GM21529 (cell line): ENCODE measurements around the gene ZNF646.

Experiments used
- ATAC-seq: cut with Tn5 transposase; IDR thresholded peaks from one replicate; pipeline ENCODE4 v1.9.1; 2021; ENCODE audit not compliant: unreplicated experiment

ZNF646 gene

GRCh38 chr16:31063495-31063842, 10.8 kb upstream of the ZNF646 start:
- ATAC-seq = no peak

- no peak for ATAC-seq
Observed at GRCh38 chr16:31063843-31064611, 10.2 kb upstream of the ZNF646 start.

DNA sequence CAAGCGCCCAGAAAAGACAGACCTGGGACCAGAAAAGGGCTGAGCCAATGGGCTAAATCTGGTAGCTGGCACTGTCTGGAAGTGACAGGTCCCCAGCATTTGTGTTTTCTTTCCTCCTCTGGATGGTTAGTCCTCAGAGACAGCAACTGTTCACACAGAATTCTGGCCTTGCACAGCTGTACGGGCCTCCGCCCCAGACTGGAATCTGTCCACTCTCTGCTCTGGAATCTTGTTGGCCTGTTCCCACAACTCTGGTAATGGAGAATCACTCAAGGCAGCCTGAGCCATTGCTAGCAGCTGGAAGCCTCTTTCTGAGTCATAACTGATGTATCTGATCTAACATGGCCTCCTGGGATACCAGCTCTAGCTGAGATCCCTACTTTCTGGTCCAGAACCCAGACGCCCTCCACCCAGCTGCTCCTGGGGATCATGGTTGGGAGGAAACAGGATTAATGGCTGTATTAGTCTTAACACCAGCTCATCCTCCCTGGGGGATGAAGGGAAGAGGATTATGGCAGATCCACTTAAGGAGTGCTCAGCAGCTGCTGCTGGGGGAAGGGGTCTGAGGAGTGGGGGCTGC, 9.2 kb upstream of the ZNF646 start:
- ATAC-seq = no peak

DNA sequence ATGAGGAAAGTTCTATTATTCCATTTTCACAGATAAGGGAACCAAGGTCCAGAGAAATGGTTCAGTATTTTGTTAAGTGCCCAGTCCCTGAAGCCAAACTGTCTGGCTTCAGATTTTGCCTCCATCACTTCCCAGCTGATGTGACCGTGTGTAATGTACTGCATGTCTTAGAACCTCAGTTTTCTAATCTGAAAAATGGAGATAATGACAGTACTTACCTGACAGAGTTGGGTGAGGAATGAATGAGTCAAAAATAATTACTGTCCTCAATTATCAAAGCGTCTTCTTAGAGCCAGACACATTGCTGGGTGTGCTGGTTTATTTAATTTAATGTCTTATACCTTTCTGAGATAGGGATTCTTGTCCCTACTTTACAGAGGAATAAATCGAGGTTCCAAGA, 6.9 kb upstream of the ZNF646 start:
- ATAC-seq = no peak

- no peak for ATAC-seq
Observed at GRCh38 chr16:31071861-31072260, 2.4 kb upstream of the ZNF646 start.

DNA sequence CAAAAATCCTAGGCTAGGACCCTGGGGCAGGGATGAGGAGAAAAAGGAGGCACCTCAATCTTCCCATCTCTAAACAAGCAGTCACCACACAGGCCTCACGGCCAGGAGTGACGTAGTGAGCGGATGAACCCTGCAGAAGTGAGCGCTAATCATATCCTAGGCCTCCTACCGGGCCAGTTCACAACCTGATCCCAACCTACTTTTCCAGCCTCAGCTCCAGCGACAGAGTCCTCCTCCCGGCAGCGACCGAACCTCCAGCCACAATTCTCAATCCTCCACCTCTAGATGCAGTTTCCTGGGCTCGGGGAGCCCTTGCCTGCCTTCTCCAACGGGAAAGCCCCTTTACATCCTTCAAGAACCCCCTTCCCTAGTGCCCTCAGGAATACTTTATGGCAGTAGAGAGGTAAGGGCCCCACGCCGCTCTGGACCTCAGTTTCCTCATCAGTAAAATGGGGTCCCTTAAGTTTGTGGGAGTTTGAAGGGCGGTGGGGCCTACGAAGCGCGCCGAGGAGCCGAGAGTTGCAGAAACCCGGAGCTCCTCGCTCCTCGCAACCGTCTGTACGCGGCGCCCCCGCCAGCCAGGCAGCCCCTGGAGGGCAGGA, 1.6 kb upstream of the ZNF646 start:
- ATAC-seq = no peak

GRCh38 chr16:31073142-31073969, 866 bp upstream of the ZNF646 start:
- ATAC-seq = peak; percentile 48

GRCh38 chr16:31074814-31075183, 577 bp downstream of the ZNF646 start:
- no peak for ATAC-seq

GRCh38 chr16:31076319-31076718, 2.1 kb downstream of the ZNF646 start:
- no peak for ATAC-seq

DNA sequence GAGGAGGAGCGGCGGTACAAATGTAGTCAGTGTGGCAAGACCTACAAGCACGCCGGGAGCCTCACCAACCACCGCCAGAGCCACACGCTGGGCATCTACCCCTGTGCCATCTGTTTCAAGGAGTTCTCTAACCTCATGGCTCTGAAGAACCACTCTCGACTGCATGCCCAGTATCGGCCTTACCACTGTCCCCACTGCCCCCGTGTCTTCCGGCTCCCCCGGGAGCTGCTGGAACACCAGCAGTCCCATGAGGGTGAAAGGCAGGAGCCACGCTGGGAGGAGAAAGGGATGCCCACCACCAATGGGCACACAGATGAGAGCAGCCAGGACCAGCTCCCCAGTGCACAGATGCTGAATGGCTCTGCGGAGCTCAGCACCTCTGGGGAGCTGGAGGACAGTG, 2.8 kb downstream of the ZNF646 start:
- ATAC-seq = no peak

GRCh38 chr16:31077592-31078396, 3.6 kb downstream of the ZNF646 start:
- no peak for ATAC-seq

DNA sequence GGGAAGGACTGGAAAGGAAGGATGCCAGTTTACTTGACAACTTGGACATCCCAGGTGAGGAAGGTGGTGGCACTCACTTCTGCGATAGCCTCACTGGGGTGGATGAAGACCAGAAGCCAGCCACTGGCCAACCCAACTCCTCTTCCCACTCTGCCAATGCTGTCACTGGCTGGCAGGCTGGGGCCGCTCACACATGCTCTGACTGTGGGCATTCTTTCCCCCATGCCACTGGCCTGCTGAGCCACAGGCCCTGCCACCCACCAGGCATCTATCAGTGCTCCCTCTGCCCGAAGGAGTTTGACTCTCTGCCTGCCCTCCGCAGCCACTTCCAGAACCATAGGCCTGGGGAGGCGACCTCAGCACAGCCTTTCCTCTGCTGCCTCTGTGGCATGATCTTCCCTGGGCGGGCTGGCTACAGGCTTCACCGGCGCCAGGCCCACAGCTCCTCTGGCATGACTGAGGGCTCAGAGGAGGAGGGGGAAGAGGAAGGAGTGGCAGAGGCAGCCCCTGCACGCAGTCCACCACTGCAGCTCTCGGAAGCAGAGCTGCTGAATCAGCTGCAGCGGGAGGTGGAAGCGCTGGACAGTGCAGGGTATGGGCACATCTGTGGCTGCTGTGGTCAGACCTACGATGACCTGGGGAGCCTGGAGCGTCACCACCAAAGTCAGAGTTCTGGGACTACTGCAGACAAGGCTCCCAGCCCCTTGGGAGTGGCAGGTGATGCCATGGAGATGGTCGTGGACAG, 4.5 kb downstream of the ZNF646 start:
- ATAC-seq = no peak

- ATAC-seq = no peak
Observed at GRCh38 chr16:31079342-31079944, 5.2 kb downstream of the ZNF646 start.

- no peak for ATAC-seq
Observed at GRCh38 chr16:31080035-31080629, 5.9 kb downstream of the ZNF646 start.

DNA sequence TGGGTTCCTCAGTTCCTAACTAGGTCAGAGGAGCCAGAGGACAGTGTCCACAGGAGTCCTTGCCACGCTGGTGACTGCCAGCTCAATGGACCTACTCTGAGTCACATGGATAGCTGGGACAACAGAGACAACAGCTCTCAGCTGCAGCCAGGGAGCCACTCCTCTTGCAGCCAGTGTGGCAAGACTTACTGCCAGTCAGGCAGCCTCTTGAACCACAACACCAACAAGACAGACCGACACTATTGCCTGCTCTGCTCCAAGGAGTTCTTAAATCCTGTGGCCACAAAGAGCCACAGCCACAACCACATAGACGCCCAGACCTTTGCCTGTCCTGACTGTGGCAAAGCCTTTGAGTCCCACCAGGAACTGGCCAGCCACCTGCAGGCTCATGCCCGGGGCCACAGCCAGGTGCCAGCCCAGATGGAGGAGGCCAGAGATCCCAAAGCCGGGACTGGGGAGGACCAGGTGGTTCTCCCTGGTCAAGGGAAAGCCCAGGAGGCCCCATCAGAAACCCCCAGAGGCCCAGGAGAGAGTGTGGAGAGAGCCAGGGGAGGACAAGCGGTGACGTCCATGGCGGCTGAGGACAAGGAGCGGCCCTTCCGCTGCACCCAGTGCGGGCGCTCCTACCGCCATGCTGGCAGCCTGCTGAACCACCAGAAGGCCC, 6.7 kb downstream of the ZNF646 start:
- no peak for ATAC-seq

- ATAC-seq = no peak
Observed at GRCh38 chr16:31081428-31082351, 7.5 kb downstream of the ZNF646 start.

- ATAC-seq = no peak
Observed at GRCh38 chr16:31082368-31083045, 8.3 kb downstream of the ZNF646 start.
